ENCODE results near the gene SLC38A3.

SLC38A3 gene

DNA sequence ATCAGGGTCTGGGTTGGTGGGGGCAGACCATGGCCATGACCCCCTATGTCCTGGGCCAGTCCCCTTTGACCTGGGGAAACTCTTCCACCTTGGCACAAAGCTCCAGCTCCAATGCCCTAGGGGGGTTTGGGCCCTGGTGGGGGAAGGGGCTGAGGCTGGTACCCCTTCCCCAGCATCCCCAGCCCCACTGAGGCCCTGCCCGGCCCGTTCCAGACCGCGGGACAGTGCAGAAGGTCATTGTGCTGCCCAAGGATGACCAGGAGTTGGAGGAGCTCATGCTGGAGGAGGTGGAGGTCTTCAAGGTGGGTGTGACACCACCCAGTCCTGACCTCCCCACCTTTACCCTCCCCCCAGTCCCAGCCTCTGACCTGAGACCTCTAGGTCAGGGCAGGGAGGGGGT lies 19.8 kb upstream of the SLC38A3 start:
- Histone ChIP-seq H3K27ac (ENCODE audit: low read length) (no peak overlapping the region), H3K9me3 (ENCODE audit: control insufficient read depth, low read depth, low read length) (no peaks in the 10 kb centered on the region), H3K36me3 (ENCODE audit: control insufficient read depth, low read depth, low read length) (peaks cover 7% of the 10 kb centered on the region), H3K4me1 (ENCODE audit: control insufficient read depth, low read depth, low read length) (no peaks in the 10 kb centered on the region), H3K9ac (ENCODE audit: low read length) (no peak overlapping the region), H3K4me3 (ENCODE audit: low read length) (no peak overlapping the region), H3K27me3 (ENCODE audit: control insufficient read depth, insufficient read depth, low read length) (no peaks in the 10 kb centered on the region)

DNA sequence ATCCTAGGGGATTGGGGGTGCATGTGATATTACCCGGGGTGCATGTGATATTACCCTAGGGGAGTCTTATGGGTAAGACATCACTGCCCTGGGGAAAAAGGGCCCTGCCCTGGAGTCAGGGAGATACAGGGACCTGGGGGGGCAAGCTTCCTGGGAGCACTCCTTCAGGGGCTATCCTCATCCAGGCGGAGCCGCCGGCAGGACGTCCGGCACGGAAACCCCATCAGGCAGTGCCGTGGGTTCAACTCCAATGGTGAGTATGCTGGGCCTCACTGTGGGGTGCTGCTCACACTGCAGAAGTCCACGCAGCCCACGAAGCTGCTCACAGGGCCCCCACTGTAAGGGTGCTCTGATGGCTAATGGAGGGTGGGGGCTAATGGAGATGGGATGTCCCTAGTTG lies 19.0 kb upstream of the SLC38A3 start:
- Histone ChIP-seq H3K36me3 (ENCODE audit: control insufficient read depth, low read depth, low read length) (peaks cover 7% of the 10 kb centered on the region), H3K27ac (ENCODE audit: low read length) (no peak overlapping the region), H3K9me3 (ENCODE audit: control insufficient read depth, low read depth, low read length) (no peaks in the 10 kb centered on the region), H3K9ac (ENCODE audit: low read length) (no peak overlapping the region), H3K4me1 (ENCODE audit: control insufficient read depth, low read depth, low read length) (no peaks in the 10 kb centered on the region), H3K4me3 (ENCODE audit: low read length) (no peak overlapping the region), H3K27me3 (ENCODE audit: control insufficient read depth, insufficient read depth, low read length) (no peaks in the 10 kb centered on the region)

DNA sequence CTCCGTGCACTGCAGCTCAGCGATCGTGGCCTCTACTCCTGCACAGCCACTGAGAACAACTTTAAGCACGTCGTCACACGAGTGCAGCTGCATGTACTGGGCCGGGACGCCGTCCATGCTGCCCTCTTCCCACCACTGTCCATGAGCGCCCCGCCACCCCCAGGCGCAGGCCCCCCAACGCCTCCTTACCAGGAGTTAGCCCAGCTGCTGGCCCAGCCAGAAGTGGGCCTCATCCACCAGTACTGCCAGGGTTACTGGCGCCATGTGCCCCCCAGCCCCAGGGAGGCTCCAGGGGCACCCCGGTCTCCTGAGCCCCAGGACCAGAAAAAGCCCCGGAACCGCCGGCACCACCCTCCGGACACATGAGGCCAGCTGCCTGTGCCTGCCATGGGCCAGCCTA lies 17.3 kb upstream of the SLC38A3 start:
- H3K27me3 ChIP-seq (ENCODE audit: control insufficient read depth, insufficient read depth, low read length): no peaks in the 10 kb centered on the region
- no peak overlapping the region for H3K9ac ChIP-seq (ENCODE audit: low read length)
- no peak overlapping the region for H3K4me3 ChIP-seq (ENCODE audit: low read length)
- no peaks in the 10 kb centered on the region for H3K9me3 ChIP-seq (ENCODE audit: control insufficient read depth, low read depth, low read length)
- no peaks in the 10 kb centered on the region for H3K4me1 ChIP-seq (ENCODE audit: control insufficient read depth, low read depth, low read length)
- peaks cover 7% of the 10 kb centered on the region for H3K36me3 ChIP-seq (ENCODE audit: control insufficient read depth, low read depth, low read length)
- no peak overlapping the region for H3K27ac ChIP-seq (ENCODE audit: low read length)

DNA sequence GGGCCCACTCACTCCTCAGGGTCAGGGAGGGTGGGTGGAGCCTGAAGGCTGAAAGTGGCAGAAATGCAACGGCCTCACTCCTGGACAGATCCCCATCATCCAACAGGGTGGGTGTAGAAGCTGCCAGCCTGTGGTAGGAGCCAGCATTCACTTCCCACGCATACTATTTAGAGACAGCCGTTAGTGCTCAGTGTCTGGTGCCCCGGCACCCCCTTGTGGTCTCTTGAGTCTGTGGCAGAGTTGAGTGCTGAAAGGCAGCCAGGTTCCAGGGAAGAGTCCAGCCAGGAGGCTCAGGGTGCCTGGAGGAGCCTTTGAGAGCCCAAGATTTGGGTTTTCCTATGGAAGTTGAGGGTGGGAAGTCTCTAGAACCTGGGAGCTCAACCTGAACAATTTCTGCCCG lies 15.8 kb upstream of the SLC38A3 start:
- H3K9me3 ChIP-seq (ENCODE audit: control insufficient read depth, low read depth, low read length): no peaks in the 10 kb centered on the region
- H3K27ac ChIP-seq (ENCODE audit: low read length): no peak overlapping the region
- peaks cover 6% of the 10 kb centered on the region for H3K27me3 ChIP-seq (ENCODE audit: control insufficient read depth, insufficient read depth, low read length)
- H3K9ac ChIP-seq (ENCODE audit: low read length): no peak overlapping the region
- no peaks in the 10 kb centered on the region for H3K4me1 ChIP-seq (ENCODE audit: control insufficient read depth, low read depth, low read length)
- H3K36me3 ChIP-seq (ENCODE audit: control insufficient read depth, low read depth, low read length): peaks cover 7% of the 10 kb centered on the region
- no peak overlapping the region for H3K4me3 ChIP-seq (ENCODE audit: low read length)

DNA sequence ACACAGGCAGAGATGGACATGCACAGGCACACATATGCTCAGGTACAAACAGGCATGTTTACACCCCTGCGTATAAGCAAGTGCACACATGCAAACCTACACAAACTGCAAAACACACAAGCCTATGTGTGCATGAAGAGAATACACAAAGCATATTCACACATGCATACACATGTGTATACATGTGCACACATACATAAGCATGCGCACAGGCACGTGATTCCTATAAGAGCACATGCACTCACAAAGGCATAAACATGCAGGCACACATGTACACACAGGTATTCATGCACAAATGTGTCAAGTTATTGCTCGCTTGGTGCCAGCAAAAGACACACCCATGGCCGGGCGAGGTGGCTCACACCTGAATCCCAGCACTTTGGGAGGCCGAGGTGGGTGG lies 15.1 kb upstream of the SLC38A3 start:
- H3K27ac ChIP-seq (ENCODE audit: low read length): no peak overlapping the region
- H3K9ac ChIP-seq (ENCODE audit: low read length): no peak overlapping the region
- peaks cover 7% of the 10 kb centered on the region for H3K36me3 ChIP-seq (ENCODE audit: control insufficient read depth, low read depth, low read length)
- no peak overlapping the region for H3K4me3 ChIP-seq (ENCODE audit: low read length)
- no peaks in the 10 kb centered on the region for H3K4me1 ChIP-seq (ENCODE audit: control insufficient read depth, low read depth, low read length)
- H3K27me3 ChIP-seq (ENCODE audit: control insufficient read depth, insufficient read depth, low read length): peaks cover 6% of the 10 kb centered on the region
- no peaks in the 10 kb centered on the region for H3K9me3 ChIP-seq (ENCODE audit: control insufficient read depth, low read depth, low read length)

DNA sequence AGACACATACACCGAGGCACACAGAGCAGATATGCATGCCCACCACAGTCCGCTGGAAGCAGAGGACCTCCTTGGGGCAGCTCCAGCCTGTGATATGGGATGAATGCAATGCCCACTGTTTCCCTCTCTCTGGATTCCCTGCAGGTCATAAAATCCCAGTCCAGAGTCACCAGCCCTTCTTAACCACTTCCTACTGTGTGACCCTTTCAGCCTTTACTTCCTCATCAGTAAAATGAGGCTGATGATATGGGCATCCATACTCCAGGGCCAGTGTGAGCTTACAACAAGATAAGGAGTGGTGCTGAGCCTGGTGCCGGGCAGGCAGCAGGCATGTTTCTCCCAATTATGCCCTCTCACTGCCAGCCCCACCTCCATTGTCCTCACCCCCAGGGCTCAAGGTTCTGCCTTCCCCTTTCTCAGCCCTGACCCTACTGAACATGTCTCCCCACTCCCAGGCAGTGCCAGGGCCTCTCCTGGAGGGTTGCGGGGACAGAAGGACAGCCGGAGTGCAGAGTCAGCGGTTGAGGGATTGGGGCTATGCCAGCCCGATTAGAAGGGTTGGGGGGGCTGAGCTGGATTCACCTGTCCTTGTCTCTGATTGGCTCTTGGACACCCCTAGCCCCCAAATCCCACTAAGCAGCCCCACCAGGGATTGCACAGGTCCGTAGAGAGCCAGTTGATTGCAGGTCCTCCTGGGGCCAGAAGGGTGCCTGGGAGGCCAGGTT lies 14.0 kb upstream of the SLC38A3 start, which contains the start of gene GNAT1:
Gene GNAT1, plus strand, starts transcription at position 675 of the 725 bp plus-strand sequence. CDS start 116 bp downstream, outside the sequence.
- Histone ChIP-seq H3K27ac (ENCODE audit: low read length) (no peak within 1 kb of the TSS), H3K9me3 (ENCODE audit: control insufficient read depth, low read depth, low read length) (no peaks in the 10 kb centered on the region), H3K4me1 (ENCODE audit: control insufficient read depth, low read depth, low read length) (peaks cover 5% of the 10 kb centered on the region), H3K4me3 (ENCODE audit: low read length) (no peak within 1 kb of the TSS), H3K36me3 (ENCODE audit: control insufficient read depth, low read depth, low read length) (peaks cover 7% of the 10 kb centered on the region), H3K27me3 (ENCODE audit: control insufficient read depth, insufficient read depth, low read length) (peaks cover 6% of the 10 kb centered on the region), H3K9ac (ENCODE audit: low read length) (no peak within 1 kb of the TSS)

DNA sequence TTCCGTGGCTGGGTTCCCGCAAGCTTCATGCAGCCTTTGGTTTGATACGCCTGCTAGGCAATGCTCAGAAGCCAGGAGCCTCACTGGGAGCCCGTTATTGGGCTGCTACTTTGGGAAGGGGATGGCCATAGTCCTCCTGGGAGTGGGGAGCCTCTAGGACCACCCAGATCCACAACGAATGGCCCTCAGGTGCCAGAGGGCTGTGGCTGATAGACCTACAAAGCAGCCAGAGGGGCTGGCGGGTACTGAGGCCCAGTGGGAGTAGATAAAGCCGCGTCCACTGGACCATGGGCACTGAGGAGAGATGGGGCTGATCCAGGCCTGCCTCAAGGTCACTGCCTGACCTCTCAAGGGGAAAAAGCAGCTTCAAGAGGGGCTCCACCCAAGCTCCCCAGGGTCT lies 12.9 kb upstream of the SLC38A3 start:
- Histone ChIP-seq H3K9ac (ENCODE audit: low read length) (no peak overlapping the region), H3K27me3 (ENCODE audit: control insufficient read depth, insufficient read depth, low read length) (peaks cover 6% of the 10 kb centered on the region), H3K4me3 (ENCODE audit: low read length) (no peak overlapping the region), H3K27ac (ENCODE audit: low read length) (no peak overlapping the region), H3K9me3 (ENCODE audit: control insufficient read depth, low read depth, low read length) (no peaks in the 10 kb centered on the region), H3K36me3 (ENCODE audit: control insufficient read depth, low read depth, low read length) (no peaks in the 10 kb centered on the region), H3K4me1 (ENCODE audit: control insufficient read depth, low read depth, low read length) (peaks cover 5% of the 10 kb centered on the region)

DNA sequence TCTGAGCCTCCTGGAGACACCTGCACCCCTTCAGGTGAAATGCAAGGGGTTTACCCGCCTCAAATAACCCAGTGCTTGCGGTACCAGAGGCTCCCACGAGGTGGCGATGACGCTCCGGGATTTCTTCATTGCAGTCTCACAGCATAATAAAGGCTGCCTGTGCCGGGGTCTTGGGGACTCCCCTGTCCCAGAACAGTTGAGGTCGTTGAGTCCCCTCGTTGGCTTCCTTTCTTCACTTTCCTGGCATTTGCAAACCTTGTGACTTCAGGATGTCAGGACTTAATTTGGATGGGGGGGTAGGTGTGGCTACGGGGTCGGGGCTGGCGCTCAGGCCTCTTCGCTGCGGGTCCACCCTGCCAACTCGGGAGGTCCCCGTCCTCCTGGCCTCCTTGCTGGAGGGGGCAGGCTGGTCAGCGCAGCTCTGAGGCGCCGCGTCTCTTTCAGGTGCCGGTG lies 12.4 kb upstream of the SLC38A3 start:
- Histone ChIP-seq H3K36me3 (ENCODE audit: control insufficient read depth, low read depth, low read length) (no peaks in the 10 kb centered on the region), H3K9me3 (ENCODE audit: control insufficient read depth, low read depth, low read length) (no peaks in the 10 kb centered on the region), H3K27ac (ENCODE audit: low read length) (no peak overlapping the region), H3K9ac (ENCODE audit: low read length) (no peak overlapping the region), H3K4me1 (ENCODE audit: control insufficient read depth, low read depth, low read length) (peaks cover 5% of the 10 kb centered on the region), H3K4me3 (ENCODE audit: low read length) (no peak overlapping the region), H3K27me3 (ENCODE audit: control insufficient read depth, insufficient read depth, low read length) (peaks cover 6% of the 10 kb centered on the region)

DNA sequence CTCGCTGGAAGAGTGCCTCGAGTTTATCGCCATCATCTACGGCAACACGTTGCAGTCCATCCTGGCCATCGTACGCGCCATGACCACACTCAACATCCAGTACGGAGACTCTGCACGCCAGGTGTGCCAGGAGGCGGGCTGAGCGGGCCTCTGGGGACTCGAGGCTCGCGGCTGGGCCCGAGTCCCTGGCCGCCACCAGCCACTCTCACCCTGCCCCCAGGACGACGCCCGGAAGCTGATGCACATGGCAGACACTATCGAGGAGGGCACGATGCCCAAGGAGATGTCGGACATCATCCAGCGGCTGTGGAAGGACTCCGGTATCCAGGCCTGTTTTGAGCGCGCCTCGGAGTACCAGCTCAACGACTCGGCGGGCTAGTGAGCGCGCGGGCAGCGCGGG lies 11.8 kb upstream of the SLC38A3 start:
- Histone ChIP-seq H3K4me1 (ENCODE audit: control insufficient read depth, low read depth, low read length) (peaks cover 5% of the 10 kb centered on the region), H3K4me3 (ENCODE audit: low read length) (no peak overlapping the region), H3K27me3 (ENCODE audit: control insufficient read depth, insufficient read depth, low read length) (peaks cover 6% of the 10 kb centered on the region), H3K9ac (ENCODE audit: low read length) (no peak overlapping the region), H3K27ac (ENCODE audit: low read length) (no peak overlapping the region), H3K9me3 (ENCODE audit: control insufficient read depth, low read depth, low read length) (no peaks in the 10 kb centered on the region), H3K36me3 (ENCODE audit: control insufficient read depth, low read depth, low read length) (no peaks in the 10 kb centered on the region)

DNA sequence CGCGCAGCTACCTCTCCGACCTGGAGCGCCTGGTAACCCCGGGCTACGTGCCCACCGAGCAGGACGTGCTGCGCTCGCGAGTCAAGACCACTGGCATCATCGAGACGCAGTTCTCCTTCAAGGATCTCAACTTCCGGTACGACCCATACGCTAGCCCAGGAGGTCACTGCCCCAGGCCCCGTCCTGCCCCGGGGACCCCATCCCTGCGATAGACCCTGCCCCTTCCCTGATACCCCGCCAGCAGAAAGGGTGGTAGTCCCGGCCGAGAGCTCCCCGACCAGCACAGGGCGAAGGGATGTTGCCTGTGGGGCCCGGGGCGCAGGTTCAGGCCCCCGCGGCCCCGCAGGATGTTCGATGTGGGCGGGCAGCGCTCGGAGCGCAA lies 11.3 kb upstream of the SLC38A3 start:
- Histone ChIP-seq H3K27ac (ENCODE audit: low read length) (no peak overlapping the region), H3K9ac (ENCODE audit: low read length) (no peak overlapping the region), H3K4me3 (ENCODE audit: low read length) (no peak overlapping the region), H3K4me1 (ENCODE audit: control insufficient read depth, low read depth, low read length) (peaks cover 5% of the 10 kb centered on the region), H3K9me3 (ENCODE audit: control insufficient read depth, low read depth, low read length) (no peaks in the 10 kb centered on the region), H3K36me3 (ENCODE audit: control insufficient read depth, low read depth, low read length) (no peaks in the 10 kb centered on the region), H3K27me3 (ENCODE audit: control insufficient read depth, insufficient read depth, low read length) (peaks cover 6% of the 10 kb centered on the region)

DNA sequence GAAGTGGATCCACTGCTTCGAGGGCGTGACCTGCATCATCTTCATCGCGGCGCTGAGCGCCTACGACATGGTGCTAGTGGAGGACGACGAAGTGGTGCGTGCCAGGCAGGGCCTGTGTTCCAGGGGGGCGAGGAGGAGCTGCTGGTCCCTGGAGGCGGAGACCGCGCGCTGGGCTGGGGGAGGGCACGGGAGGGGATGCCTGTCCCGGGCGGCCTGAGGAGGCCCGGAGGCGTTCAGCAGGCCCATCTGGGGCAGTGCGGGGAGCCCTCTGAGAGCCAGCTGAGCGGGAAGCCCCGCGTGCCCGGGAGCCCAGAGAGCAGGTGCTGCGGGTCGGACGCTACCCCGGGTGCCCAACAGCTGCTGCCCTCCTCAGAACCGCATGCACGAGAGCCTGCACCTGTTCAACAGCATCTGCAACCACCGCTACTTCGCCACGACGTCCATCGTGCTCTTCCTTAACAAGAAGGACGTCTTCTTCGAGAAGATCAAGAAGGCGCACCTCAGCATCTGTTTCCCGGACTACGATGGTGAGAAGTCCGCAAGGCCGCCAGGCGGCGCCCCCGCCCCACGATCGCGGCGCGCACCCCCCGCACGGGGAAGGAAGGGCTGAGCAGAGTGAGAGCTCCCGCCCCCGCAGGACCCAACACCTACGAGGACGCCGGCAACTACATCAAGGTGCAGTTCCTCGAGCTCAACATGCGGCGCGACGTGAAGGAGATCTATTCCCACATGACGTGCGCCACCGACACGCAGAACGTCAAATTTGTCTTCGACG lies 10.8 kb upstream of the SLC38A3 start:
- H3K36me3 ChIP-seq (ENCODE audit: control insufficient read depth, low read depth, low read length): no peaks in the 10 kb centered on the region
- H3K27me3 ChIP-seq (ENCODE audit: control insufficient read depth, insufficient read depth, low read length): peaks cover 6% of the 10 kb centered on the region
- peaks cover 5% of the 10 kb centered on the region for H3K4me1 ChIP-seq (ENCODE audit: control insufficient read depth, low read depth, low read length)
- no peak overlapping the region for H3K9ac ChIP-seq (ENCODE audit: low read length)
- no peaks in the 10 kb centered on the region for H3K9me3 ChIP-seq (ENCODE audit: control insufficient read depth, low read depth, low read length)
- no peak overlapping the region for H3K27ac ChIP-seq (ENCODE audit: low read length)
- H3K4me3 ChIP-seq (ENCODE audit: low read length): peak overlapping the region; percentile 27
